SIG-M5 treated with dmso at 0.1 percent for 504 hours (cell line): ENCODE data around the gene OTOA.
"Not testable (repeated sequence)": the region's sequence is repeated elsewhere in the genome, so short reads cannot be mapped to it uniquely, and the experiment has no call there.

Source experiments
- DNase-seq: peaks from one replicate; lab custom pipeline; 2025; ENCODE audit not compliant: unreplicated experiment; lab: John Stamatoyannopoulos, UW

The OTOA gene

GRCh38 chr16:21717608-21718007, 53.8 kb downstream of the OTOA start:
- no peak for DNase-seq

GRCh38 chr16:21719283-21719682, 55.5 kb downstream of the OTOA start:
- no peak for DNase-seq

GRCh38 chr16:21720533-21720932, 56.8 kb downstream of the OTOA start:
- DNase-seq, result no peak

- no peak for DNase-seq
Measured at GRCh38 chr16:21722771-21723455, 59.1 kb downstream of the OTOA start.

- DNase-seq, result no peak
Measured at GRCh38 chr16:21723532-21723931, 59.8 kb downstream of the OTOA start.

GRCh38 chr16:21727344-21727743, 63.6 kb downstream of the OTOA start:
- DNase-seq, result no peak

GRCh38 chr16:21731233-21731632, 67.5 kb downstream of the OTOA start:
- not testable (repeated sequence) for DNase-seq

- DNase-seq, result not testable (repeated sequence)
Measured at GRCh38 chr16:21740637-21741036, 76.9 kb downstream of the OTOA start.

DNA sequence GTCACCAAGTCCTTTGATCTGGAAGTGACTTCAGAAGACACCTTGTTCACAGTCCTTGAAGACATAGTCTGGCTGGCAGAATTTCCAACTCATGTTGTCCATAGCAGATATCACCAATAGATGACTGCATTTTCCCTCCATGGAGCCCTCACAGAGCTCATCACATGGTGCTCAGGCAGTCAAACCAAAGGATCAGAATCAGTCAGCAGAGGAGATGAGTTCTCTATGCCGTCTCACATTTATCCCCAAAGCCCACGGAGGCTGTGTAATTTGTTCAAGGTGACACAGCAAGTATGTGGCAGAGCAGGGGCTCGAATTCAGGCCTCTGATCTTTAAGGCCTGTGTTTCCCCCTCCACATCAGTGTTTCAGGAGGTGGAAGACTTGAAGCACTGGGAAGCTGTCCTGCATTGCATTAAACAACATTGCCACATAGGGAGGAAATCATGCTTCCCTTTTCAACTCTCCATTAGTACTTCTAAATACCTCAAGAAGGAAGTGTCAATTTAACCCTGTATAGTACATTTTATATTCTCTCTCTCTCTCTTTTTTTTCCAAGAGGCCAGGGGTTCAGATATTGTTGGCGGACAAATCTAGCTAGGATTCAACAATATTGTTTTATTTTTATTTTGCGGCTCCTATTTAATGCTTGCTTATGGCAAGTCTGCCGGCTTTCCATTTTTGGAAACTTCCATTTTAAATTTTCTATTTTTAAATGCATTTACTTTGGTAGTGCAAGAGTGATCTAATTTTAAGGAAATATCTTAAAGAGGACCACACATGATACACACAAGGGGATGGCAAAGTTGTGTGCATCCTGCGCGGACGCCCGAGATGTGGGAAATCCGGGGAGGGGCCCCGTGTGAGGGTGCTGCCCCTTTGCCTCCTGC, 92.7 kb downstream of the OTOA start:
- DNase-seq, result peak; percentile 41

DNA sequence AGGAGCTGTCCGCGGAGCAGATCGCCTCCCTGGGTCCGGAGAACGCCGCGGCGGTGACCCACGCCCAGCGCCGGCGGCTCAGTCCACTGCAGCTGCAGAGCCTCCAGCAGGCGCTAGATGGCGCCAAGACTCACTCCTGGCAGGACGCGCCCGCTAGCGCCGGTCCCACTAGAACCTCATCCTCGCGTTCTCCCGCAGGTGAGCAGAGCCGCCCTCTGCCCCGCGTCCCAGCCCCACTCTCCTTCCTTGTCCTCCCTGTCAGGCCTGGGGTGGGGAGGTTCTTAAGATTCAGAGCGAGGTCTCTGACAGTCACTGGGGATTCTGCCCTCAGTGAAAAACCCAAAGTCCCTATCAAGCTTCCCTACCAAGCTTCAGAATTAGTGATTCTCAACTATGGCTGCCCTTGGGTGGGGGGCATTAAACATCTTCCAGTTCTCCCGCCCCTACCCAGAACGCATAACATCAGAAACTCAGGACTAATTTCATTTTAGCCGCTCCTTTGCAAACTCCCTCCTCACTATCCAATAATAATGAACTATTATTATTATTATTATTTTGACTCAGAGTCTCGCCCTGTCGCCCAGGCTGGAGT, 93.4 kb downstream of the OTOA start:
- DNase-seq, result not testable (repeated sequence)

DNA sequence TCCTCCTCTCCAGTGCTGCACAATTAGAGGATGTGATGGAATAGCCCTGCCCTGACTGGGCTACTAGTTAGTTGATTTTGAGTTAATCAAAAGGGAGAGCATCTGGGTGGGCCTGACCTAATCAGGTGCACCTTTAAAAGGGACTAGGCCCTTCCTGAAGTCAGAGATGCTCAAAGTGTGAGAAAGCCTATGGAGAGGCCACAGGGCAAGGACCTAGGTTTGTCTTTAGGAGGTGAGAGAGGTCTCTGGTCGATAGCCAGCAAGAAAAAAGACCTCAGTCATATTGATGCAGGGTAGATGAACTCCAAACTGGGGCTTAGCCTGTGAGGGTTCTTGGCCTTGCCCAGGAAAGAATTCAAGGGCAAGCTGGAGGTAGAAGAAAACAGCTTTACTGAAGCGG, 104.5 kb downstream of the OTOA start:
- DNase-seq, result not testable (repeated sequence)

DNA sequence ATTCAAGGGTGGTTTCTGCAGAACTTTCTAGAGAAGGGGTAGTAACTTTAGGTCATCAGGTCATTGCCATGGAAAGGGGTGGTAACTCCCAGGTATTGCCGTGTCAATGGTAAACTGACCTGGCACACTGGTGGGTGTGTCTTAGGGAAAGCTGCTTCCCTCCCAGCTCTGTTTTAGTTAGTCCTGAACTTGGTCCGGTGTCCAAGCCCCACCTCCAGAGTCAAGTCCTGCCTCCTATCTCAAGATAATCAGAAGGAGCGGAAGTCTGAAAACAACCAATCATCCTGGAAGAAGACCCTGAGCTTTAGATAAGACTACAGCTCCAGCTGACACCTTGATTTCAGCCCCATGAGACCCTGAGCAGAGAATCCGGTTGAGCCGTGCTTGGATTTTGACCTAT, 105.0 kb downstream of the OTOA start:
- DNase-seq, result not testable (repeated sequence)

DNA sequence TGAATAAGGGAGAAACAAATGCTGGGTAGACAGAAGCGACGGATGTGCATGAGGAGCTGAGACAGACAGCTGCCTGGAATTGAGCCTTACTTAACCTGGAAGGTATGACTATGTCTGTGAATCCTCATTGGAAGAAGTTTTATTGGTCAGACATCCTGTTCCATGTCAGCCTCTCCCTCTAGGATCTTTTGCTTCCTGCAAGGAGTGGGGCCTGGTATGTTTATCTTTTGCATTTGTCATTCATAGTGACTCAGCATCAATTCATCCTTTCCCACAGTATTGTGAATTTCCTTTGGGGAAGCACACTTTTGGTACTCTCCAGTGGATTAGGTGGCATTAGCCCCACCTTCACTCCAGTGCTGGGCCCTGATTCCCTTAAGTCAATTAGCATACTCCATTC, 105.5 kb downstream of the OTOA start:
- not testable (repeated sequence) for DNase-seq

DNA sequence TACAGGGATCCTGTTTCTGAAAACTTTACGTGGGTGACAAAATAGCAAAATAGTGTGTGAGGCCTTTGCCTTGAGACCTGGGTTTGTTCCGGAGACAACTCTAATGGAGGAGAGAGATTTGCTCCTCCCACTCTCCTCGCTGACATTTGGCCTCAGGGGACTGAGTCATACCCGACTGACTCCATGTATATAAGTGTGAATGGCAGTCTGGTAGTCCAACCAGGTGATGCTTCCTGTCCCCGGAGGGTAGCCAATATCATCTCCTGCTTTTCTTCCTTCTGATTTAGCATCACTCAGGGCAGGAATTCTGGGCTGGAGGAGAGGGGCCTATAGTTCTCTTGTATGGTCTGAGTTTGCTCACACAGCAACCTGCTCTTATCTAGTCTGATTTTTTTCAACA, 106.8 kb downstream of the OTOA start:
- not testable (repeated sequence) for DNase-seq

GRCh38 chr16:21772547-21773206, 108.9 kb downstream of the OTOA start:
- not testable (repeated sequence) for DNase-seq

- DNase-seq, result not testable (repeated sequence)
Measured at GRCh38 chr16:21773207-21773553, 109.4 kb downstream of the OTOA start.

DNA sequence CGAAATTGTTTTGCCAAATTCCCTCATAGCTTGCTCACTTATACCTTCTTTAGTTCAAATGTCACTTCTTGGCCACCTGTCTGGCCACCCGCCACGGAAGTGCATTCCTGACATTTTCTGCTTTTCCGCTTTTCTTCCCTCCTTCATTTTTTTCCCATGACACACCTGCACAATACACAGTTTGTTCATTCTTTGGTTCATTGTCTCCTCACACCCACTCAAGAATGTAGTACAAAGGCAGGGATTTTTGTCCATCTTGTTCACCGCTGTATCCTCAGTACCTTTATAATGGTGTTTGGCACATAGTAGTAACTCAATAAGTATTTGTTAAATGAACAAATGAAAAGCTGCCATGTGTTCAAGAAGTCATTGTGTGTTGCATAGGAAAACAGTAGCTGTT, 116.8 kb downstream of the OTOA start:
- DNase-seq, result not testable (repeated sequence)

DNA sequence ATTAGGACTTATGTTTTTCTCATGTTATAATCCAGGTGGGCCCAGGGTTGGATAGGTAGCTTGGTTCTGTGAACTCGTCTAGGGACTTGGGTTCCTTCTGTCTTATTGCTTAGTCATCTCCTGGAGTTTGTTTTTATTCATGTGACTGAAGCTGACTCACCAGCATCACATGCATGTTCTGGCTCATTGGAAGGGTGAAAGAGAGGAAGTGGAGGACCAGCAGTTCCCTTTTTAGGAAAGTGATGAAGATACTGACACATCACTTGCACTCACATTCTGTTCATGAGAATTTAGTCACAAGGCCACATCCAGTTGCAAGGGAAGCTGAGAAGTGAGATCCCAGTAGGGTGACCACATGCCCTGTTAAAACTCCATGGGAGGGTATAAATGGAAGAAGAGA, 126.7 kb downstream of the OTOA start:
- not testable (repeated sequence) for DNase-seq

DNA sequence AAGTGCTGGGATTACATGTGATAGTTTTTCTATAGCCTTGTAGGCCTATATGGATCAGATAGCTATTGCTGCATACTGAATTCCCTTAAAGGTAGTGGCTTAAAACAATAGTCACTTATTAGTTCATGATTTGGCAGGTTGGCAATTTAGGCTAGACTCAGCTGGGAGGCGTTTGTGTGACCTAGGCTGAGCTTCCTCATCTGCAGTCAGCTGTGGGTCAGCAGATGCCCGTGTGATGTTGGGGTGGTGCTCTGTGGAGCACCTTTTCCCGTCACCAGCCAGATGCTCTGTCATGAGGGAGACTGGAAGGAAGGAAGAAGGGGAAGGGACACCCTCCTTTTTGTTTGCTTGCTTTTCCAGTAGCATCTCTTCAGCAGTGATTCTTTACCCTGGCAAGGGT, 129.5 kb downstream of the OTOA start:
- not testable (repeated sequence) for DNase-seq

DNA sequence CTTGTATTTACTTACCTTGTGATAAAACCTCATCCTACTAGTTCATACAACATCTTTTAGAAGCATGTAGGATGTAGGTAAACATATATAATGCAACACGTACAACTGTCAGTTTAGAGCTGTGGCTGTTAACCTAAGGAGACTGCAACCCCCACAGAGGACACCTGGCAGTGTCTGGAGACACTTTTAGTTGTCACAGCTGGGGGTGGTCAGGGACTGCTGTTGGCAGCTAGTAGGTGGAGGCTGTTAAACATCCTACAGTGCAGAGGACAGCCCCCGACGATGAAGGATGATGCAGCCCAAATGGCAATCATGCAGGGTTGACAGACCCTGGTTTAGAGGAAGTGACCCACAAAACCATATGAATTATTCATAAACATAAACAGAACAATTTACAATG, 134.8 kb downstream of the OTOA start:
- not testable (repeated sequence) for DNase-seq
